Neural progenitor cell (in vitro differentiated cells): ENCODE measurements around the gene PKNOX1.

Experiments
- EZH2 ChIP-seq: fragments of 200-600 bp; sonication (generic); IDR thresholded peaks from 2 replicates; pipeline ENCODE4 v1.6.1; 2017; ENCODE audit warnings: antibody characterized with exemption, mild to moderate bottlenecking, moderate library complexity
- EZH2phosphoT487 ChIP-seq: fragments of 200-600 bp; sonication (generic); IDR thresholded peaks from 2 replicates; pipeline ENCODE4 v1.6.1; 2017; ENCODE audit warnings: antibody characterized with exemption
- TF ChIP-seq, protein P1 (sequence below): fragments of 200-600 bp; sonication (generic); IDR thresholded peaks from 2 replicates; pipeline ENCODE4 v1.5.1; 2017; ENCODE audit warnings: antibody characterized with exemption, mild to moderate bottlenecking

DNA sequence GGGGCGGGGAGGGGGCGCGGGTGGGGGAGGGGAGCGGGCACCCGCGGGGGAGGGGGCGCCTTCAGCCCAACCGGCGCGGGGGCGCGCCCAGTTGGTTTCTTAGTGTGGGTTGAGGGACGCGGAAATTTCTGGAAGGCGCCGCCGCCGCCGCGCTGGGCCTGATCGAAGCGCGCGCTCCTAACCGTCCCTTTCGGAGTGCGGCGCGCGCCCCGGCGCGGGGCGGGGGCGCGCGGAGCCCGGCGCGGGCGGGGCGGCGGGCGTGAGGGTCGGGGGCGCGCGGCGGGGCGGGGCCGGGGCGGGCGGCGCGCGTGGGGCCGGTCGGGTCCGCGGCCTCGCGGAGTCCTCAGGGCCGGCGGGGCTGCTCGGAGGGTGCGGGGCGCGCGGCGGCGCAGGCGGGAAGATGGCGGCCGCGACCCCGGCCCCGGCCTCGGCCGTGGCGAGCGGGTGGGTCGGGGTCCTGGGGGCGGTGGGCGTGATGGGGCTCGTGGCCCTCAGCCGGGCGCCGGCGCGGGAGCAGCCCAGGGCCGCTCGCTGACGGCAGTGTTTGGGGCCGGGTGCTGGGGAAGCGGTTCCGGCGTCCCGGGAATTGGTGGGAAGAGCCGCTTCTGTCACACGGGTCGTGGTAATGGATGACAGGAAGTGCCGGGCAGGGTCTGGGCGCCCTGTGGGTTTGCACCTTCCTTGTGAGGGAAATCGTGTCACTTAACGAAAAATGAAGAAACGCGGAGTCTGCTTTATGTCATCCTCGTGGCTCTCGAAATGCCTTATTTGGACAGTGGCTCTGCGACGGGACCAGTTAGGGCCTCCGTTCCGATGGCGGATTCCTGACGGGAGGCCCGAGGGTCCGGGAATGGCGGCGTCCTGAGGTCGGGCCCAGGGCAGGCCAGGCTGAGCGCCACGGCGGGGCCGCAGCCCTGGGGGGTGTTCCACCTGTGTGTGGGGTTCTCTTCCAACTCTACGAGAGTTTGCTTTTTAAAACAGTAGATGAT is 764 bp downstream of the PKNOX1 start:
- TF ChIP-seq, protein P1, sequence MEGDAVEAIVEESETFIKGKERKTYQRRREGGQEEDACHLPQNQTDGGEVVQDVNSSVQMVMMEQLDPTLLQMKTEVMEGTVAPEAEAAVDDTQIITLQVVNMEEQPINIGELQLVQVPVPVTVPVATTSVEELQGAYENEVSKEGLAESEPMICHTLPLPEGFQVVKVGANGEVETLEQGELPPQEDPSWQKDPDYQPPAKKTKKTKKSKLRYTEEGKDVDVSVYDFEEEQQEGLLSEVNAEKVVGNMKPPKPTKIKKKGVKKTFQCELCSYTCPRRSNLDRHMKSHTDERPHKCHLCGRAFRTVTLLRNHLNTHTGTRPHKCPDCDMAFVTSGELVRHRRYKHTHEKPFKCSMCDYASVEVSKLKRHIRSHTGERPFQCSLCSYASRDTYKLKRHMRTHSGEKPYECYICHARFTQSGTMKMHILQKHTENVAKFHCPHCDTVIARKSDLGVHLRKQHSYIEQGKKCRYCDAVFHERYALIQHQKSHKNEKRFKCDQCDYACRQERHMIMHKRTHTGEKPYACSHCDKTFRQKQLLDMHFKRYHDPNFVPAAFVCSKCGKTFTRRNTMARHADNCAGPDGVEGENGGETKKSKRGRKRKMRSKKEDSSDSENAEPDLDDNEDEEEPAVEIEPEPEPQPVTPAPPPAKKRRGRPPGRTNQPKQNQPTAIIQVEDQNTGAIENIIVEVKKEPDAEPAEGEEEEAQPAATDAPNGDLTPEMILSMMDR, result no peak
- no peak for TF ChIP-seq EZH2
- TF ChIP-seq EZH2phosphoT487, result no peak
